C4-2B (cell line): ENCODE measurements around the gene ANKRD13A.
A peak's percentile ranks its signal among the peaks of the same experiment; 100 is the strongest.

Experiments used
- H3K27ac ChIP-seq: fragments of 450-650 bp; 2 replicates; pipeline ENCODE4 v1.5.1; 2017
- CTCF ChIP-seq: fragments of 450-650 bp; conservative IDR thresholded peaks from 2 replicates; pipeline ENCODE4 v1.5.1; 2017; ENCODE audit warnings: mild to moderate bottlenecking
- ZFX ChIP-seq: fragments of 450-650 bp; IDR thresholded peaks from 2 replicates; pipeline ENCODE4 v1.6.1; 2017

The ANKRD13A gene

GRCh38 chr12:109966546-109966945 lies 32.7 kb upstream of the ANKRD13A start:
- H3K27ac ChIP-seq = peak overlapping the region; percentile 78
- TF ChIP-seq ZFX (no peak), CTCF (no peak)

GRCh38 chr12:109967383-109968031 lies 31.7 kb upstream of the ANKRD13A start:
- no peak for TF ChIP-seq CTCF
- no peak for TF ChIP-seq ZFX
- peak overlapping the region; percentile 82 for H3K27ac ChIP-seq

- TF ChIP-seq CTCF = no peak
- no peak for TF ChIP-seq ZFX
- peak overlapping the region; percentile 82 for H3K27ac ChIP-seq
Observed at GRCh38 chr12:109968032-109968420, 31.2 kb upstream of the ANKRD13A start.

- peak overlapping the region; percentile 82 for H3K27ac ChIP-seq
- TF ChIP-seq ZFX = no peak
- TF ChIP-seq CTCF = no peak
Observed at GRCh38 chr12:109968801-109969200, 30.4 kb upstream of the ANKRD13A start.

- TF ChIP-seq CTCF = no peak
- no peak for TF ChIP-seq ZFX
- H3K27ac ChIP-seq = peak overlapping the region; percentile 84
Observed at GRCh38 chr12:109972821-109973220, 26.4 kb upstream of the ANKRD13A start.

GRCh38 chr12:109981311-109981710 lies 17.9 kb upstream of the ANKRD13A start:
- TF ChIP-seq ZFX (no peak), CTCF (no peak)
- no peak overlapping the region for H3K27ac ChIP-seq

GRCh38 chr12:109982210-109982609 lies 17.0 kb upstream of the ANKRD13A start:
- TF ChIP-seq CTCF (no peak), ZFX (no peak)
- H3K27ac ChIP-seq = no peak overlapping the region
